ENCODE measurements around the gene PSME4.
"Not testable (repeated sequence)": the region's sequence is repeated elsewhere in the genome, so short reads cannot be mapped to it uniquely, and the experiment has no call there.

Gene PSME4

GRCh38 chr2:53884883-53885282 lies 85.9 kb downstream of the PSME4 start:
- no peak for DNase-seq (ENCODE audit: low read depth in 2 of 2)

- DNase-seq (ENCODE audit: low read depth in 2 of 2), result no peak
These were observed 88.8 kb downstream of the PSME4 start for GRCh38 chr2:53881986-53882385.

DNA sequence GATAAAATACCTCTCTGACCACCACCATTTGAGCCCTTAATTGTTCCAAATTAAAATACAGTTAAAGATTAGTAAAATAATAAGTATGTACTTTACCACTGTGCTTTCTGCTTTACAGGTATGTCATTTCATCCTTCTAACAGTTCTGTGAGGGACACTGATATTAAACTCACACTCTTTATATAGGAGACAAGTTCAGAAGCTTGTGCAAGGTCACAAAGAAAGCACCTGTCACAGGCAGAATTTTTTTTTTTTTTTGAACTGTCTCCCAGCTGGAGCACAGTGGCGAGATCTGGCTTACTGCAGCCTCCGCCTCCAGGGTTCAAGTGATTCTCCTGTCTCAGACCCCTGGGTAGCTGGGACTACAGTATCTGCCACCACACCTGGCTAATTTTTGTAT lies 89.4 kb downstream of the PSME4 start:
- DNase-seq (ENCODE audit: low read depth in 2 of 2), result no peak

GRCh38 chr2:53880756-53881155 lies 90.0 kb downstream of the PSME4 start:
- peak; percentile 36 to 42 for DNase-seq (ENCODE audit: low read depth in 2 of 2)

DNA sequence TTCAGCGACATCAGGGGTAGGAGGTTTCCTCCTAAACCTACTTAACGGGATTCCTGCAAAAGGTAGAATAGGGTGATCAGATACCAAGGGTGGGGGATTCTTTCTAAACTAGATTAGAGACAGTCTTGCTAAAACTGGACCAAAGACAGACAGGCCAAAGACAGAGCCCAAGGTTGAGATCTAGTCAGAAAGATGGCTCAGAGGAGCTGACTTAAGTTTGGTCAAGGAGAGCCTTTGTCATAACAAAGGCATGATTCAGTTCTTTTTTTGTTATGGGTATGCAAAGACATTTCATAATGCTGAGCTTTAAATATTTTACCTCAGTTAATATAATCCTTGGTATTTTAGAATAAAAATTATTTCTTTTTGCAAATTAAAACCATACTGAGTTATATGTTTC lies 93.2 kb downstream of the PSME4 start:
- DNase-seq (ENCODE audit: low read depth in 2 of 2), result no peak

GRCh38 chr2:53877112-53877511 lies 93.7 kb downstream of the PSME4 start:
- no peak for DNase-seq (ENCODE audit: low read depth in 2 of 2)

- DNase-seq (ENCODE audit: low read depth in 2 of 2), result no peak
These were observed 96.3 kb downstream of the PSME4 start for GRCh38 chr2:53874401-53874950.

GRCh38 chr2:53867773-53868172 lies 103.0 kb downstream of the PSME4 start:
- no peak for DNase-seq (ENCODE audit: low read depth in 2 of 2)

- DNase-seq (ENCODE audit: low read depth in 2 of 2), result no peak
These were observed 103.6 kb downstream of the PSME4 start for GRCh38 chr2:53867169-53867568.

DNA sequence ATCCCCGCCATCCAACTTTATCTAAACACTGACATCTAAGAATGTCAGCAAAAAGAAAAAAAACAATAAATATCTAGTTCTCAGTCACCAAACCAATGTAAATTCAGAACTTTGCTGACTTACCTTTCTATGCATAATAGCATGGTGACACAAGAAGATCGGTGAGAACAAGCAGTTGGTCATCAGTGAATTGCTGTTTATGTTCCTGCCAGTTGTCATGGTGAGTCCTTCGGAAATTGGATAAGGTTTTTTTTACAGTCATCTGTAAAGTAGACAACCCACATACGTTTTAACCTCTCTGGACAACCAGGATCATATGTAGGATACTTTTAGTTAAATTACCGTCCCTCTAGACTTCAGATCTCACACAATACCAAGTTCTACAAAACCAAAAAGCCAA lies 104.8 kb downstream of the PSME4 start:
- DNase-seq (ENCODE audit: low read depth in 2 of 2), result no peak

GRCh38 chr2:53865264-53865663 lies 105.5 kb downstream of the PSME4 start:
- no peak for DNase-seq (ENCODE audit: low read depth in 2 of 2)

GRCh38 chr2:53863538-53864227 lies 107.1 kb downstream of the PSME4 start:
- no peak for DNase-seq (ENCODE audit: low read depth in 2 of 2)

DNA sequence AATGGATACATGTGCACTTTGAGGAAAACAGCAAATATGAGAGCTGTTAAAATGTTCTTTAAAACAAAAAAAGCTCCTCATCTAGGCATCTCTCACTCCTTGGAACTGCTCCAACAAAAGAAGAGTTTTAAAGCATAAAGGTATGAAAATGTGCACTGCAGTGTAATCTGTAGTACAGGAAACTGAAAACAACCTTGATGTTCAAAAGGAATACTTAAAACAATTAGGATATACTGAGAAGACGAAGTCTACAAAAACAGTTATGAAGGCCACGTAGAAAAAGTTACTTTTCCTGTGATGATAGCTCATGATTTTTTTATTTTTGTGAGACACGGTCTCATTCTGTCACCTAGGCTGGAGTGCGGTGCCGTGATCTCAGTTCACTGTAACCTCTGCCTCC lies 109.0 kb downstream of the PSME4 start:
- no peak for DNase-seq (ENCODE audit: low read depth in 2 of 2)

DNA sequence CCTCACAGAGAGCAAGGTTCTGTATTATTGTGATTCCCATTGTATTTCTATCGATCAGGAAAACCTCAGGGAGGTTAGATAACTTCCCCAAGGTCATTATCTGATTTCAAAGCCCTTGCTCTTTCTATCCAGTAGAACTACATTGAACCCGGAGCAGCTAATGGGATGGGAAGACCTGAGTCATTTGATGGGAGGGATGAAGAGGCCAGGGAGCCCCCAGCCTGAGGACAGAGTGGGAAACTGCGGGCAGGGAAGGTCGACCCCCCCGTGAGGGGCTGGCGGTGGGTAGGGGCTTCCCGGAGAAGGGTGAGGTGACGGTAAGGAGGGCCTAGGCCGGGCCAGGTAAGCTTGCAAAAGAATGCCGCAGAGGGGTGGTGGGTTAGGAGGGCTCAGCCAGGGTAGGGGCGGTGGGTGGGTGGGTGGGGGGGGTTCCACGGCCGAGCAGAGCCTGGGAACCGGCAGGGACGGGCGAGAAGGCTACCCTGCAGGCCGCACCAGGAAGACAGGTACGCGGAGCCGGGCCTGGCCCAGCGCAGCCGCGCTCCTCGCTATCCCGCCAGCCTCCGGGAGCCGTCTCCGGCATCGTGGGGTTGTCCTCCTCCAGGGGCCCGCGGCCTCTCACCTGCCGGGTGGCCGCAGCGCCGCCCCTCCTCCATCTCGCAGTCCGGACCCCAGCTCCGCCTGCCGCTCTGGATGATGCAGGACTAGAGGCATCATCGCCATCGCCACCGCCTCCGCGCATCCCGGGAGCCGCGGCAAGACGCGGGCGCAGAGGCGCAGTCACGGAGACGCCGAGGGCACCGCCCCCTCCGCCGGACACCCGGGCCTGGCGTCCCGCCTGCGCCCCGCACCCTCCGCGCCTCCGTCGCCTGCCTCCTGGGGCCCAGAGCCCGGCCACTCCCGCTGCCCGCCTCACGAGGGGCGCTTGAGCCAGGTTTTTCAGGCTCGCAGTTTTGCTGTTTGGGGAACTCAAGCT lies 111.3 kb downstream of the PSME4 start, which contains the start of gene GPR75:
Gene GPR75, minus strand, starts transcription at position 762 of the 976 bp plus-strand sequence. CDS start 5,211 bp downstream, outside the sequence.
- no peak for DNase-seq (ENCODE audit: low read depth in 2 of 2)

DNA sequence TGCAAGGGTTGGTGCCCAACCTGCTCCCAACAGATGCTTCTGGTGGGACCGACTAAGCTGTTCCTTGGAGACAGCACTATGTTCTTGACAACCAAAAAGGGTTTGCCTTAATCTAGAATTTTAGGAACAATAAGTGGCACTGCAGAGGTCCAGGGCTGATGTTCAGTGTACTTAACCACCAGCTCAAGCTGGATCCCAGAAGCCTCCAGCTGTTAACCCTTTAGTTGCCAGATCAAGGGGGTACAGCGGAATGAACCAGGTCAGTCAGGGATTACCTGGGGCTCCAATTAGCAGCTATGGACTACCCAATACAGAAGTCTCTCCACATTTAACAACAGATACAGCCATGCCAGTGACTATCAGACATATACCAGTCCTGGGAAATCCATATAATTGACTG lies 114.5 kb downstream of the PSME4 start:
- DNase-seq (ENCODE audit: low read depth in 2 of 2), result no peak

DNA sequence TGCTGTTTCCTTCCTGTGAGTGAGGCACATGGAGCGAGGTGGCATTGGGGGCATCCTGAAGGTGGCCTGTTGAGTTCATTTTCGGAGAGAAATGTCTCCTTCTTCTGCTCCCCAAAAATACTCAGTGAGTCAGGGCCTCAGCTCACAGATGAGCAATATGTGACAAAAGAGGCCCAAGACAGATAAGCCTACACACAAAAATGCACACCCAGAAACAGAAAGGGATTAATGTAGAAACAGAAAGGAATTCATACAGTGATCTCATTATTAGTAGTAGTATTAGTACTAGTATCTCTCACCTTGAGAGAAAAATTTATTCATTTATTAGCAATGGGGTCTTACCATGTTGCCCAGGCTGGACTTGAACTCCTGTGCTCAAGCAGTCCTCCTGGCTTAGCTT lies 116.1 kb downstream of the PSME4 start:
- DNase-seq (ENCODE audit: low read depth in 2 of 2), result no peak

DNA sequence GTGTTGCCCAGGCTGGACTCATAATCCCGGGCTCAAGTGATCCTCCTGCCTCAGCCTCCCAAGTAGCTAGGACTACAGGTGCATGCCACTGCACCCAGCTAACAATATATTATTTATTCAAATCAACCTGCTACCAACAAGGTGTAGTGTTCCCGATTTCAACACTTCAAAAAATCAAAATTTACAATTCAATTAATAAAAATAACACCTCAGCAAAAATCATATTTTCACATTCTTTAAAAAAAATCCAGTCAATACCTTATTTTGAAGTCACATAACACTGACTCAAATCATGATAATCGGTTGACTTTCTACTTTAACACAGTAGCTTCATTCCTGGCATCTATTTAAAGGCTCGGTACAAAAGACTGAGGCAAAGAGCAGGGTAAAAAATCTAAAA lies 118.3 kb downstream of the PSME4 start:
- no peak for DNase-seq (ENCODE audit: low read depth in 2 of 2)

DNA sequence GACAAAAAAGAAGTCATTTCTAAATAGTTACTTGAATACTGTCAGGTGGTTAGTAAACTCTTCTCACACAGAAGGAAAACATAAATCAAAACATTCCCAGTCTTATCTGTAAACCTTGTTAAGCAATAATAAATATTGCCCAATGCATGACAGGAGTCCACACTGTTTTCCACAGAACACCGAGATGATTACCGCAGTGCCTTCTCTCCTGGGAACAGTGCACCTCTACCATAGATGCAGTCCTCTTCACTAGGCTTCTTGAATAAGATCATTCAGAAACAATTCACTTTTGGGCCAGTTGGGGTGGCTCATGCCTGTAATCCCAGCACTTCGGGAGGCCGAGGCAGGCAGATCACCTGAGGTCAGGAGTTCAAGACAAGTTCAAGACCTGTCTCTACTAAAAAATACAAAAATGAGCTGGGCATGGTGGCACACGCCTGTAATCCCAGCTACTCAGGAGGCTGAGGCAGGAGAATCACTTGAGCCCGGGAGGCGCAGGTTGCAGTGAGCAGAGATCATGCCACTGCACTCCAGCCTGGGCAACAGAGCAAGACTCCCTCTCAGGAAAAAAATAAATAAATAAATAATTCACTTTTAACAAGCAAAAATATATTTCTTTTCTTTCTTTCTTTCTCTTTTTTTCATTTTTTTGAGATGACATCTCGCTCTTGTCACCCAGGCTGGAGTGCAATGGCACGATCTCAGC lies 119.6 kb downstream of the PSME4 start:
- DNase-seq (ENCODE audit: low read depth in 2 of 2), result not testable (repeated sequence)

DNA sequence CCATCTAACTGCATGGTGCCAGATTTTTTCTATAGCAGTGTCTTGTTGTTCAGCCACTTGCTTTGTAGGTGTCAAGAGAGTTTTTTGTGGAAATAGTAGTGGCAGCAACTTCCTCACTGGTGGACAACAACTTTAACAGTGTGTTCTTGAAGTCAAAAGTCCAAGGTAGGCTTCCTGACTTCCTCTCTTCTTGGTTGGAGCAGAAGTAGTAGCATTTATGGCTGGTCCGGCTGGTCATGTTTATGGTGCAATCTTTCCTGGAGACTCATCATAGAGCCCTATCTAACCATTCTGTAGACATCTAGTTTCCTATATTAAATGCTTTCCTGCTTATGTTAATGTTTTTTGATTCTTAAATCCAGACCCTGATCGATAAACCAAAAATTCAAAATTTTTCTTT lies 122.7 kb downstream of the PSME4 start:
- no peak for DNase-seq (ENCODE audit: low read depth in 2 of 2)

- DNase-seq (ENCODE audit: low read depth in 2 of 2), result no peak
These were observed 127.2 kb downstream of the PSME4 start for GRCh38 chr2:53843595-53843994.

GRCh38 chr2:53842891-53843290 lies 127.9 kb downstream of the PSME4 start:
- no peak for DNase-seq (ENCODE audit: low read depth in 2 of 2)

DNA sequence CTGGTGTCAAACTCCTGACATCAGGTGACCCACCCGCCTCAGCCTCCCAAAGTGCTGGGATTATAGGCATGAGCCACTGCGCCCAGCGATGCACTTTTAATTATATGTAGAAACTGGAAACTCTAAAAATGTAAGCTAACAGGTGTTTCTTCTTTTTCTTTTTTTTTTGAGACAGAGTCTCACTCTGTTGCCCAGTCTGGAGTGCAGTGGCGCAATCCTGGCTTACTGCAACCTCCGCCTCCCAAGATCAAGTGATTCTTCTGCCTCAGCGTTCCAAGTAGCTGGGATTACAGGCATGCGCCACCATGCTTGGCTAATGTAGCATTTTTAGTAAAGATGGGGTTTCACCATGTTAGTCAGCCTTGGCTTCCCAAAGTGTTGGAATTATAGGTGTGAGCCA lies 129.1 kb downstream of the PSME4 start:
- not testable (repeated sequence) for DNase-seq (ENCODE audit: low read depth in 2 of 2)
